Adrenal gland (tissue), 19 donors: ENCODE data around the gene ANKK1. TPM values are rescaled to one million over a fixed set of nuclear protein-coding genes. Genes with fewer than 3 reads are reported as not detected.
A peak's percentile ranks its signal among the peaks of the same experiment; 100 is the strongest.

Experiments
- DNase-seq, 7 donors: peaks; one replicate each; pipeline ENCODE4 v3.0.0-alpha.2; 2019 to 2020
- H3K27ac ChIP-seq, 5 donors: fragments of 200-600 bp; sonication (generic) in 4 of 5; 1 replicate in 3 of 5; 2 replicates in 2 of 5; pipeline versions ENCODE4 v1.5.1 to v1.8.0; 2016 to 2020; ENCODE audit warnings: mild to moderate bottlenecking in 1 of 5
- H3K27me3 ChIP-seq: fragments of 200-600 bp; 2 replicates; pipeline ENCODE4 v1.8.0; 2021
- H3K36me3 ChIP-seq, 2 donors: fragments of 200-600 bp; replicated peaks in 1 of 2; 1 replicate in 1 of 2; 2 replicates in 1 of 2; pipeline versions ENCODE4 v1.5.1 to v1.8.0; 2018 to 2022
- H3K4me1 ChIP-seq, 2 donors: fragments of 200-600 bp; replicated peaks in 1 of 2; 1 replicate in 1 of 2; 2 replicates in 1 of 2; pipeline versions ENCODE4 v1.5.1 to v1.8.0; 2018 to 2021
- H3K4me3 ChIP-seq, 4 donors: fragments of 200-600 bp; sonication (generic) in 3 of 4; one replicate each; pipeline ENCODE4 v1.5.1; 2016 to 2018
- H3K9me3 ChIP-seq, 3 donors: fragments of 200-600 bp; sonication (generic) in 1 of 3; replicated peaks in 1 of 3; 1 replicate in 2 of 3; 2 replicates in 1 of 3; pipeline versions ENCODE4 v1.5.1 to v1.8.0; 2016 to 2021
- POLR2A ChIP-seq, 2 donors: fragments of 450-650 bp; IDR thresholded peaks; one replicate each; pipeline ENCODE4 v1.6.1; 2017; ENCODE audit warnings: antibody characterized with exemption in 2 of 2, mild to moderate bottlenecking in 2 of 2, moderate library complexity in 1 of 2
- WGBS, 4 donors: extraction: QIAGEN DNeasy Blood & Tissue Kit in 2 of 4; methylation state at CpG; one replicate each; pipeline versions ENCODE4 v1.1.5 to v1.1.7; 2013 to 2017; 5-methylcytosine and 5-hydroxymethylcytosine counted together
- intact Hi-C, 2 donors: fragments of 100-400 bp; cut with DNase I; formaldehyde crosslinking; loops; one replicate each; pipeline versions ENCODE4 v1.14.1 to v1.15.0; 2022 to 2023
- long read RNA-seq, 10 donors: library from polyadenylated mRNA in 3 of 10; unstranded in 2 of 10; stranded (forward) in 1 of 10; transcript quantifications; one replicate each; pipeline ENCODE4 v2.0.0 and lab custom pipeline, GENCODE V29; 2021 to 2026
- polyA plus RNA-seq, 3 donors: library from polyadenylated mRNA; stranded (reverse); fragments of 200-250 nt in 2 of 3; fragments of 350-450 nt in 1 of 3; fragmentation: Illumina TruSeq in 1 of 3; extraction: RNeasy Lipid Tissue Mini Kit (QIAGEN cat#74804) in 1 of 3; gene quantifications; one replicate each; pipeline ENCODE4 v1.2.3, GENCODE V29; 2013 to 2014
- total RNA-seq, 9 donors: library from RNA; depleted of rRNA in 4 of 9; stranded (reverse); fragments of >200 nt in 4 of 9; fragments of 120-200 nt in 1 of 9; fragmentation: NEBNext Ultra II Directional in 1 of 9; extraction: Animal tissue kit (Norgen Biotek cat#: 25700) in 1 of 9; gene quantifications; one replicate each; pipeline versions ENCODE4 v1.1.0 to v1.2.4, GENCODE V29; 2013 to 2023
- TF ChIP-seq, protein P1 (sequence below), 6 experiments: fragments of 450-650 bp in 4 of 6; fragments of 200-600 bp in 2 of 6; sonication (generic) in 1 of 6; IDR thresholded peaks; 1 replicate in 5 of 6; 2 replicates in 1 of 6; pipeline versions ENCODE4 v1.5.1 to v1.8.0; 2016 to 2021; ENCODE audit warnings: antibody characterized with exemption in 6 of 6, mild to moderate bottlenecking in 2 of 6, moderate library complexity in 1 of 6
- donor health status: healthy with polysubstance abuse.
- donor health status: Bipolar disorder and iron deficiency.
- donor health status: DM: yes; HTN: yes; CAD: no.
- donor health status: DM: no; HTN: no; CAD: no.
- donor health status: DM: no; HTN: no; CAD: no.
- donor health status: DM: yes; HTN: yes; CAD: no.

The ANKK1 gene, protein sequence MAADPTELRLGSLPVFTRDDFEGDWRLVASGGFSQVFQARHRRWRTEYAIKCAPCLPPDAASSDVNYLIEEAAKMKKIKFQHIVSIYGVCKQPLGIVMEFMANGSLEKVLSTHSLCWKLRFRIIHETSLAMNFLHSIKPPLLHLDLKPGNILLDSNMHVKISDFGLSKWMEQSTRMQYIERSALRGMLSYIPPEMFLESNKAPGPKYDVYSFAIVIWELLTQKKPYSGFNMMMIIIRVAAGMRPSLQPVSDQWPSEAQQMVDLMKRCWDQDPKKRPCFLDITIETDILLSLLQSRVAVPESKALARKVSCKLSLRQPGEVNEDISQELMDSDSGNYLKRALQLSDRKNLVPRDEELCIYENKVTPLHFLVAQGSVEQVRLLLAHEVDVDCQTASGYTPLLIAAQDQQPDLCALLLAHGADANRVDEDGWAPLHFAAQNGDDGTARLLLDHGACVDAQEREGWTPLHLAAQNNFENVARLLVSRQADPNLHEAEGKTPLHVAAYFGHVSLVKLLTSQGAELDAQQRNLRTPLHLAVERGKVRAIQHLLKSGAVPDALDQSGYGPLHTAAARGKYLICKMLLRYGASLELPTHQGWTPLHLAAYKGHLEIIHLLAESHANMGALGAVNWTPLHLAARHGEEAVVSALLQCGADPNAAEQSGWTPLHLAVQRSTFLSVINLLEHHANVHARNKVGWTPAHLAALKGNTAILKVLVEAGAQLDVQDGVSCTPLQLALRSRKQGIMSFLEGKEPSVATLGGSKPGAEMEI
- under 1 TPM in 8 of 9 donors, not detected in 1; 0.11 to 0.84 (median 0.18) TPM for total RNA-seq
- 1 to 10 TPM in 2 of 3 donors, under 1 TPM in 1; 0.05 to 3.5 (median 2.4) TPM for polyA plus RNA-seq
- long read RNA-seq, donor 1: 0 reads
- long read RNA-seq, donor 2: 0 reads
- long read RNA-seq, donor 3: 0 reads
- long read RNA-seq, donor 4: 0 reads
- long read RNA-seq, donor 5, partial matches to known transcripts: 1 of 2 reads
- long read RNA-seq, donor 5, other reads (novel, unspliced or antisense): 1 of 2 reads
- long read RNA-seq, donor 6: 0 reads
- long read RNA-seq, donor 7: 0 reads
- long read RNA-seq, donor 8: 0 reads
- long read RNA-seq, donor 9: 0 reads
- long read RNA-seq, donor 10: 0 reads

DNA sequence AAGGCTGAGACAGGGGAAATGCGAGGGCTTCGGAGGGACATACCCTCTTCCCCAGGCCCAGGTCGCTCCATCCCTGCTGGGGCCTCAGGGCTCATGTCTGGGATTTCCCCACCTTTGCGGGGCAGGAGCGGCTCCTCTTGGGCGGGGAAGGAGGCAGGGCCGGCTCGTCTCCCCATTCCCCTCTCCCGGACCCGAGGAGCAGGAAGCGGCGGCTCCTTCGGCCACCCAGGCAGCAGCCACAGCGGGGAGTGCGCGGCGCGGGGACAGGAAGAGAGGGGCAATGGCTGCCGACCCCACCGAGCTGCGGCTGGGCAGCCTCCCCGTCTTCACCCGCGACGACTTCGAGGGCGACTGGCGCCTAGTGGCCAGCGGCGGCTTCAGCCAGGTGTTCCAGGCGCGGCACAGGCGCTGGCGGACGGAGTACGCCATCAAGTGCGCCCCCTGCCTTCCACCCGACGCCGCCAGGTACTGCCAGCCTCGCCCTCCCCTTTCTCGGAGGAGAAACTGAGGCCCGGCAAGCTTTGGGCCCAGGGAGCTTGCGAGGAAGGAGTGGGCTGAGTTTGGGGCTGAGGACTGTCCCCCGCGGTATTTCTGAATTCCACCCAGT, at the start of gene ANKK1:
ANKK1 (plus strand) TSS at position 175 of the 607 bp plus-strand sequence; CDS start at position 281, 106 bp downstream.
- Histone ChIP-seq H3K36me3 (no peaks in the 10 kb centered on the region), H3K4me3 (no peak within 1 kb of the TSS), H3K27me3 (peaks cover 7% of the 10 kb centered on the region), H3K27ac (no peak within 1 kb of the TSS), H3K4me1 (no peaks in the 10 kb centered on the region), H3K9me3 (no peaks in the 10 kb centered on the region)
- TF ChIP-seq, protein P1, sequence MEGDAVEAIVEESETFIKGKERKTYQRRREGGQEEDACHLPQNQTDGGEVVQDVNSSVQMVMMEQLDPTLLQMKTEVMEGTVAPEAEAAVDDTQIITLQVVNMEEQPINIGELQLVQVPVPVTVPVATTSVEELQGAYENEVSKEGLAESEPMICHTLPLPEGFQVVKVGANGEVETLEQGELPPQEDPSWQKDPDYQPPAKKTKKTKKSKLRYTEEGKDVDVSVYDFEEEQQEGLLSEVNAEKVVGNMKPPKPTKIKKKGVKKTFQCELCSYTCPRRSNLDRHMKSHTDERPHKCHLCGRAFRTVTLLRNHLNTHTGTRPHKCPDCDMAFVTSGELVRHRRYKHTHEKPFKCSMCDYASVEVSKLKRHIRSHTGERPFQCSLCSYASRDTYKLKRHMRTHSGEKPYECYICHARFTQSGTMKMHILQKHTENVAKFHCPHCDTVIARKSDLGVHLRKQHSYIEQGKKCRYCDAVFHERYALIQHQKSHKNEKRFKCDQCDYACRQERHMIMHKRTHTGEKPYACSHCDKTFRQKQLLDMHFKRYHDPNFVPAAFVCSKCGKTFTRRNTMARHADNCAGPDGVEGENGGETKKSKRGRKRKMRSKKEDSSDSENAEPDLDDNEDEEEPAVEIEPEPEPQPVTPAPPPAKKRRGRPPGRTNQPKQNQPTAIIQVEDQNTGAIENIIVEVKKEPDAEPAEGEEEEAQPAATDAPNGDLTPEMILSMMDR (IDR thresholded peaks at IDR 0.05): peak in 4 of 6 experiments; percentile 18 to 38 (median 32)
- no peak for TF ChIP-seq POLR2A (IDR thresholded peaks at IDR 0.05)
- intact Hi-C loops: no loop called here
- peak in 2 of 7 donors; percentile 14 to 23 for DNase-seq
- 6 to 42% (median 15%) methylated on average over 7 to 46 of the region's 46 CpGs for WGBS, 4 donors

DNA sequence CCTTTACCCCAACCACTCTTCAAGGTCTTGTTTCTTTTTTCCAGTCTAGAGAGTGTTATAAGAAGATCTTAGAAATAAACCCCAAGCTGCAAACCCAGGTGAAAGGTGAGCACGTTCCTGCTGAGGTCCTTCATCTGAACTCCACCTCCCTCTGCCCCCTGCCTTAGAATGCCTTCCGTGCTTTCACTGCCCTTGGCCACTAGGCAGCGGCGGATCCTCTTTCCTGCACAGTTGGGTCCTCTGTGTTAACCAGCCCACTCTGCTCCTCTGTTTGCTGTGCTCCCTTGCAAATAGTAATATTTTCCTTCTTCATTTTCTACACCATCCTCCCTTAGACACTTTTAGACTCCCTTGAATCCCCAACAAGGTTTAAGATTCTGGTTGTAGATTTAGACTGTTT, 48.8 kb upstream of the ANKK1 start:
- intact Hi-C loops: no loop called here
- H3K4me3 ChIP-seq: no peak overlapping the region
- no peak overlapping the region for H3K27ac ChIP-seq
- 81 to 90% (median 83%) methylated on average over 4 of the region's 4 CpGs for WGBS, 4 donors
- H3K36me3 ChIP-seq: peaks cover 0 to 34% of the 10 kb centered on the region in 2 donors
- no peak for DNase-seq
- no peaks in the 10 kb centered on the region for H3K27me3 ChIP-seq
- TF ChIP-seq, protein P1 (IDR thresholded peaks at IDR 0.05): no peak
- no peak for TF ChIP-seq POLR2A (IDR thresholded peaks at IDR 0.05)
- H3K4me1 ChIP-seq: peaks cover 0 to 3% of the 10 kb centered on the region in 2 donors
- no peaks in the 10 kb centered on the region for H3K9me3 ChIP-seq

DNA sequence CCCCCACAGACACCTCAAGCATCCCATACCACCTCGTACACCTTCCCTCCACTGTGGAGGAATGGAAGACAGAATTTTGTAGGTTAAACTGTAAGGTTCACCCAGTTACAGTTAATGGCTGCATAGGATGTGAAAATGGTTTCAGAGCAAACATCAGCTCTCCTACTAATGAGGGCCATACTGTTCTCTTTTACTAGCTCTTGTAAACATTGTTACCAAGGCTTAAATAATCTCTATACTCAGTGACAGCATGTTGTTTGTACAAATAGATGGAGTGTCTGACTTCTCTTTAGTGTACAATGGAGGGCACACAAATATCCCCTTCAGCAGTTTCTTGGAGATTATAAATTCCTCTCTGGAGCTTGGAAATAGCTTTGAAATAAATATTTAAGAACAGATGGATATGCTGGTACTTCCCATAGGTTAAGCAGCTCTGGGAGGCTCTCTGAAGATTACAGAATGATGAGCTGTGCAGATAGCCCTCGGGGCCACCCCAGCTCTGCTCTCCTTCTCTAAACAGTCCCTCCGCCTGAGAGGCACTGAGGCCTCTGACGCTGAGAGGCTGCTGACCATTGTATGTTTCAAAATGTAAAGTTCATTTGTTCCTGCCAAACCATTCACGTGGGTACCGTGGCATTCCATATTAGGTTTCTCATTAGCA, 47.5 kb upstream of the ANKK1 start:
- no peak for DNase-seq
- no peaks in the 10 kb centered on the region for H3K9me3 ChIP-seq
- no peak overlapping the region for H3K27ac ChIP-seq
- peaks cover 0 to 42% of the 10 kb centered on the region in 2 donors for H3K36me3 ChIP-seq
- TF ChIP-seq, protein P1 (IDR thresholded peaks at IDR 0.05): no peak
- TF ChIP-seq POLR2A (IDR thresholded peaks at IDR 0.05): no peak
- H3K27me3 ChIP-seq: no peaks in the 10 kb centered on the region
- no peak overlapping the region for H3K4me3 ChIP-seq
- intact Hi-C loops: no loop called here
- WGBS, 4 donors: 85 to 94% (median 91%) methylated on average over 4 to 6 of the region's 6 CpGs
- H3K4me1 ChIP-seq: no peaks in the 10 kb centered on the region
